ENCODE results near the gene STRN3.
"Not testable (repeated sequence)": the region's sequence is repeated elsewhere in the genome, so short reads cannot be mapped to it uniquely, and the experiment has no call there.

The STRN3 gene

DNA sequence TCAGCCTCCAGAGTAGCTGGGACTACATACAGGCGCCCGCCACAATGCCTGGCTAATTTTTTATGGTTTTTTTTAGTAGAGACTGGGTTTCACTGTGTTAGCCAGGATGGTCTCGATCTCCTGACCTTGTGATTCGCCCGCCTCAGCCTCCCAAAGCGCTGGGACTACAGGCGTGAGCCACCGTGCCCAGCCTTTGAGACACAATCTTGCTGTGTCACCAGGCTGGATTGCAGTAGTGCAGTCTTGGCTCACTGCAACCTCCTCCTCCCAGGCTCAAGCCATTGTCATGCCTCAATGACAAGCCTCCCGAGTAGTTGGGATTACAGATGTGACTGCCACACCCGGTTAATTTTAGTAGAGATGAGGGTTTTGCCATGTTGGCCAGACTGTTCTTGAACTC, 21.3 kb upstream of the STRN3 start:
- DNase-seq (ENCODE audit: low spot score) = no peak
- H3K4me3 ChIP-seq = no peak overlapping the region
- no peak for TF ChIP-seq CTCF (IDR thresholded peaks at IDR 0.05)
- no peak overlapping the region for H3K27ac ChIP-seq

- no peak overlapping the region for H3K27ac ChIP-seq
- DNase-seq (ENCODE audit: low spot score) = no peak
- H3K4me3 ChIP-seq = no peak overlapping the region
- TF ChIP-seq CTCF (IDR thresholded peaks at IDR 0.05) = no peak
Observed at GRCh38 chr14:31045501-31046080, 19.4 kb upstream of the STRN3 start.

DNA sequence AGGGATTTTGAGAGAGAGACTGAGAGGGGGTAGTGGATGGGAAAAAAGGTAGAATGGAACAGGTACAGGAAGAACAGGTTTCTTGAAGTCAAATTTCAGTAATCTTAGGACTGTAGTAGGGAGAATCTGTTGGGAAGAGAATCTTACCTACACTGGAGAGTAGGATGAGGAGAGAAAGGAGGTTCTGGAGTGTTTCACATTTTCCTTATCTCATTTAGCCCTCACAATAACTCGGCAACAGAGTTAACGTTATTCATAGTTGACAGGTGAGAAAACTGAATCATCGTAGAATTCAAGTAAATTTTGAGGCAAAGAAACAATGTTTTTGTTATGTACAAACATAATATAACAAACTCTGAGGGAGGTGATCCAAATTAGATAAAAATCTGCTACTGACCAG, 17.2 kb upstream of the STRN3 start:
- DNase-seq (ENCODE audit: low spot score) = no peak
- Histone ChIP-seq H3K27ac (no peak overlapping the region), H3K4me3 (no peak overlapping the region)
- TF ChIP-seq CTCF (IDR thresholded peaks at IDR 0.05) = no peak

GRCh38 chr14:31042893-31043292, 16.7 kb upstream of the STRN3 start:
- not testable (repeated sequence) for H3K27ac ChIP-seq; H3K4me3 ChIP-seq; DNase-seq (ENCODE audit: low spot score)

DNA sequence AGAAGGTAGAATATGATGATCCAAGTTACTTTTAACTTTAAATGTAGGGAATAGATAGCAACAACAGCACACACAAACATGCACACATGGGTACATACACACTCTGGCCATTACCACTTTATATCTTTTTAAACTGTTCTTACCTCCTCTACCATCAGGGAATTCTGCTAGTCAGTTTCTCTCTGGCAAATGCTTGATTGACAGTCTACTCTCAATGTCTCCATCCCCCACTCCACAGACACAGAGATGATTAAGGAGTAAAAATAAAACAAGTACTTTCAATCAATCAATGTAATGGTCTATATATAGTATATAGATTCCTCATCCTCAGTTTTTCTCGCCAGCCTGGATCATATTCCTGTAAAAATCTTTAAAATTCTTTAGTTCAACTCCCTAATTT, 16.1 kb upstream of the STRN3 start:
- DNase-seq (ENCODE audit: low spot score) = no peak
- H3K4me3 ChIP-seq = no peak overlapping the region
- H3K27ac ChIP-seq = no peak overlapping the region
- no peak for TF ChIP-seq CTCF (IDR thresholded peaks at IDR 0.05)

GRCh38 chr14:31038521-31039166, 12.5 kb upstream of the STRN3 start:
- TF ChIP-seq CTCF (IDR thresholded peaks at IDR 0.05) = no peak
- no peak for DNase-seq (ENCODE audit: low spot score)
- Histone ChIP-seq H3K27ac (no peak overlapping the region), H3K4me3 (no peak overlapping the region)

- no peak overlapping the region for H3K27ac ChIP-seq
- no peak overlapping the region for H3K4me3 ChIP-seq
- no peak for DNase-seq (ENCODE audit: low spot score)
- no peak for TF ChIP-seq CTCF (IDR thresholded peaks at IDR 0.05)
Observed at GRCh38 chr14:31037709-31038221, 11.6 kb upstream of the STRN3 start.

All from coronary artery (tissue), 2 donors.